AML-193 (cell line): Measurements from ENCODE around the gene CBFB.

ENCODE experiments used
- DNase-seq, 2 experiments: peaks; one replicate each; lab custom pipeline; 2025; lab: John Stamatoyannopoulos, UW

The CBFB gene

GRCh38 chr16:67137605-67138004 is 108.7 kb downstream of the CBFB start:
- no peak for DNase-seq

GRCh38 chr16:67141391-67141790 is 112.4 kb downstream of the CBFB start:
- DNase-seq, result no peak

- no peak for DNase-seq
These were observed 113.4 kb downstream of the CBFB start for GRCh38 chr16:67142342-67142741.

DNA sequence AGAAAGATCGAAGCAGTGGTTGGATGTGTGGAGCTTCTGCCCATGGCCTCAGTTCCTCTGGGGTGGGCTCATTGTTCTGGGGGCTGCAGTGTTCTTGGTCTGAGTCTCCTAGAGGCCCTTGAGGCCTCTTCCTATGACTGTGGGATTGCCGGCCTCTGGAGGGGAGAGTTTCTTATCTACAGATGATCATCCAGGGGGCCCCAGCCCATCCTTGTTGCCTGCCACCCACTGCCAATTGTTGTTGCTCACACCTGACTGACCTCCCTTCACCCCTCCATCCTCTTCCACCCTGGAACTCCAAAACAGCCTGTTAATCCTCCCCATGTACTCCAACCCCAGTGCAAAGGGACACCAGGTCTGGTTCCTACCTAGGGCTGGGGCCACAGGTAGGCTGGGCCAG is 116.0 kb downstream of the CBFB start:
- no peak for DNase-seq

DNA sequence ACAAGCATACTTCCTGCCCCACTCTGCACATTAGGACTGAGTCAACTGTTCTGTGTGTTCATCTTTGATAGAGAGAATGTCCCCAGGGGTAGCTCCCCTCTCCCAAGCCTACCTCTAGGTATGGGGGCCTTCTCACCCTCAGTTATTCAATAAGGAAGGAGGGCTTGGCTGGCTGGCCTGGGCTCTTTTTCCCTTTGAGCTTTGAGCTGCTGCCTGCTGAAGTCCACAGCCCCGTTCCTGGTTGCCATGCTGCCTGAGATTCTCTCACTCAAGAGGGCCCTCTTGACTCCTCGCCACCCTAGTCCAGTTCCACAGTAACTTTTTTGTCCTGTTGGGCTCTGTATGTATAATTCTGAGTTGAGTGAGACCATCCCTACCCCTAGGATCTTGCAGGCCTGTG is 116.8 kb downstream of the CBFB start:
- DNase-seq, result no peak

GRCh38 chr16:67146523-67147357 is 117.8 kb downstream of the CBFB start:
- no peak for DNase-seq

- DNase-seq, result no peak
These were observed 118.6 kb downstream of the CBFB start for GRCh38 chr16:67147437-67148140.

DNA sequence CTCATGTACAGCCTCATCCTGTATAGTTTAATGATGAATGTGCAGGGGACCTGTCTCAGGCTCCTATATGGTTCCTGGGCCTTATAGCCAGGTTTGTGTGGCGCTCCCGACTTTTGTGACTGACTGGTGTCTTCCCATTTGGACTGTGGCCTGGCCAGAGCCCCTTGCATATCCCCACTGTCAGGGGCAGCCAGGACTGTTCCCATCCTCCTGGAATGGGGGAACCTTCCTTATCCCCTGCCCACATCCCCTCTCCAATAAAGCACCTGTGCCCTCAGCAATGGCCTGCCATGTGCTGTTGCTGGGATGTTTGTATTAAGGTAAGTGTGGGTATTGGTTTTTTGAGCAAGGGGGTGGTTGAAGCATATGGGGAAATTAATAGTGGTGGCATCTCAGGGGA is 119.3 kb downstream of the CBFB start:
- DNase-seq, result no peak

DNA sequence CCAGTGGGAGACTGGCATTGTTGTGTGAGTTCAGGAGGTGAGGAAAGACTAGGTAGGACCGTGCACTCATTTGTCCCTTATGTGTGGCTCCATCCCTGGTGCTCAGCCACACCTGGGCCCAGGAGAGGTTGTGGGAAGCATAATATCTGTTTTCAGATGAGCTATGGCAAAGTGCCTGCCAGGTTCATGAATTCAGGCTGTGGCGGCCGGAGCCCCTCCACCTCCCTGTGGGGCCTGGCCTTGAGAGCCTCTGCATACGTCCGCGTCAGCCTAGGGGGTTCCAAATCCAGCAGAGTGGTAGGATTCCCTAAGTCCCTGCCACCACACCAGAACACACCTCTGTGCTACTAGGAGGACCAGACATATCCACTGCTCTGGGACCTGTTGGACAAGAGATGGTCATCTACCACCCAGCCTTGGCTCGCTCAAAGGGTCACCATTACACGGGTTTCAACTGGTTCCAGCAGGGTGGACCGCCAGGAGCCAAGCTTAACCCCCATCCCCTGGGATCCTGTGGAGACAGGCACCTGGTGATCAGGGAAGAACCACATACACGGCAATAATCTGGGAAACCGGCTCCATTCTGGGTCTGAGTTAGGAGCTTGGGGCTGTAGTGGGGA is 119.8 kb downstream of the CBFB start:
- DNase-seq, result no peak

GRCh38 chr16:67149276-67150046 is 120.5 kb downstream of the CBFB start:
- no peak for DNase-seq

DNA sequence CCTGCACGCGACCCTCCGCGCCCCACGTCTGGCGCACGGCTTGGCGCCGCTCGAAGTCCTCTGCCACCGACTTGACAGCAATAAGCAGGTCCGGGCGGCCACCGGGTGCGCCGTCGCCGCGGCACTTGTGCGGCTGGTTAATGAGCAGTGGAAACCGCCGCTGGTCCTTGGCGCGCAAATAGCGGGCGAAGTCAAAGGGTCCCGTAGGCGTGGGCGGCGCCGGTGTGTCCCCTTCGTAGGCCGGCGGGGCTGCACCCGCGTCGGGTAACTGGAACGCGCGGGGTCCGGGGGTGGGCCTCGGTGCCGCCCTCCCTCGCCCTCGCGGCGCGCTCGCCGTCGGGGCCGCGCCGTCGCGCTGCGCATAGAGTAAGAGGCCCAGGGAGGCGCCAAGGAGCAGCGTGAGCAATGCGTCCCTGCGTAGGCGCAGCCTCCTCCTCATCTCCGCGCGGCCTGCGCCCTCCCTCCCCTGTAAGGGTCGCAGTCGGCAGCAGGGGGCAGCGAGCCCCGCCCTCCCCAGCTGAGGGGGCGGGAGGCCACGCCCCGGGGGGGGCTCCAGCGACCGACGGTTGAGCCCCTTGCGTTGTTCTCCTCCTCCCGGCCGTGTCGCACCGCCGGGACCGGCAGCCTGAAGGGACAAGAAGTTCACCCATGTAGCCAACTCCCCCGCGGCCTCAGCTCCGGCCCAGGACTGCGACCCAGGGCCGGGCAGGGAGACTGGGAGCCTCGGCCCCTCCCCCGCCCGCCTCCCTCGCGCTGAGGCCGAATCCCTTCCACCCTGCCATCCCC is 121.3 kb downstream of the CBFB start:
- DNase-seq, result no peak
